GM19239 (cell line): ENCODE data around the gene MIB2.
A peak's percentile ranks its signal among the peaks of the same experiment; 100 is the strongest.
"Not testable (repeated sequence)": the region's sequence is repeated elsewhere in the genome, so short reads cannot be mapped to it uniquely, and the experiment has no call there.

ENCODE experiments used
- DNase-seq: peaks from one replicate; pipeline ENCODE4 v3.0.0; 2011; ENCODE audit warnings: low spot score; ENCODE audit not compliant: insufficient read length
- FAIRE-seq: peaks from 2 replicates; lab custom pipeline; 2011; peaks lifted over from hg19 to GRCh38; lab: Jason Lieb, UNC

MIB2 gene

GRCh38 chr1:1615256-1616044 lies at the start of gene MIB2:
TSS of gene MIB2 (plus strand) at chr1:1615500. CDS start at chr1:1623453, 7,953 bp downstream.
- FAIRE-seq (peak; percentile 98), DNase-seq (peak; percentile 100)

DNA sequence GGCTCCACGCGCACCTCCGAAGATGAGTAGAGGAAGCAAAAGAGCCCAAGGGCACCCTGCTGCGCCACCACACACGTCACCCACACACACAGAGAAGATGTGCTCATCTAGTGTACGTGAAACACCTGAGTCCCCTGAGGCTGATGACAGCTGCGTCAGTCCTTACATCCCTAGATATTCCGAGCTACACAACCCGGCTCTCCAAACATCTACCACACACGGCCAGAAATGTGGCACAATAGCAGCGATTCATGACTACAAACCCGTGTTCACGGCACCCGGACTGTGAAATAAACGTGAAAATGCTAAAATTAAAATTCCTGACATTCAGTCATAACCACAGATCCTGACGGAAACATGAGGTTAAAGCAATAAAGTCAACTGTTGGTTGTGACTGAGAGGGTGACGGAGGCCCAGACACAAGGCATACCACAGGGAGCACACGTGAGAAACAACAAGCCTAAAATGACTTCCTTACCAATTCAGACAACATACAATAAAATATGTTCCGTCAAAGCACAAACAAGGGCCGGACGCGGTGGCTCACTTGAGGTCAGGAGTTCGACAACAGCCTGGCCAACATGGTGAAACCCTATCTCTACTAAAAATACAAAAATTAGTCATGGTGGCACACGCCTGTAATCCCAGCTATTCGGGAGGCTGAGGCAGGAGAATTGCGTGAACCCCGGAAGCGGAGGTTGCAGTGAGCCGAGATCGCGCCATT lies 48.0 kb upstream of the MIB2 start:
- DNase-seq, result no peak
- no peak for FAIRE-seq

DNA sequence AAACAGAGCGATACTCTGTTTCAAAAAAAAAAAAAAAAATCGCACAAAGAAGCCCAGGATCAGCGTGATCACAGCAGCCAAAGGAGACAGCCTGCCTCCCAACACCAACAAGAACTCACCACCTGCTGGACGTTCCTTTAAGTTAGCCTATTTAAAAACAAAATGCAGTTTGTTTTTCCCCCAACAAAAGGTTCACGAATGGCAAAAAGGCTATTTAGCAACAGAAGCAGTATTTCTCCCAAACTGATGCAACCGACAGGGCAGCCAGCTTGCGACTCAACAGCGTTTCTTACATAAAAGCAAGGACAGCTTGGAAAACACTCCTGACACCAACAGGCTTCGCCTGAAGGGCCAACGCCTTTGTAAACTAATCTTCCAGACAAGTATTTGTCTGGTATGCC lies 47.4 kb upstream of the MIB2 start:
- DNase-seq, result no peak
- no peak for FAIRE-seq

- FAIRE-seq, result no peak
- DNase-seq, result no peak
Measured at GRCh38 chr1:1569341-1569740, 46.0 kb upstream of the MIB2 start.

DNA sequence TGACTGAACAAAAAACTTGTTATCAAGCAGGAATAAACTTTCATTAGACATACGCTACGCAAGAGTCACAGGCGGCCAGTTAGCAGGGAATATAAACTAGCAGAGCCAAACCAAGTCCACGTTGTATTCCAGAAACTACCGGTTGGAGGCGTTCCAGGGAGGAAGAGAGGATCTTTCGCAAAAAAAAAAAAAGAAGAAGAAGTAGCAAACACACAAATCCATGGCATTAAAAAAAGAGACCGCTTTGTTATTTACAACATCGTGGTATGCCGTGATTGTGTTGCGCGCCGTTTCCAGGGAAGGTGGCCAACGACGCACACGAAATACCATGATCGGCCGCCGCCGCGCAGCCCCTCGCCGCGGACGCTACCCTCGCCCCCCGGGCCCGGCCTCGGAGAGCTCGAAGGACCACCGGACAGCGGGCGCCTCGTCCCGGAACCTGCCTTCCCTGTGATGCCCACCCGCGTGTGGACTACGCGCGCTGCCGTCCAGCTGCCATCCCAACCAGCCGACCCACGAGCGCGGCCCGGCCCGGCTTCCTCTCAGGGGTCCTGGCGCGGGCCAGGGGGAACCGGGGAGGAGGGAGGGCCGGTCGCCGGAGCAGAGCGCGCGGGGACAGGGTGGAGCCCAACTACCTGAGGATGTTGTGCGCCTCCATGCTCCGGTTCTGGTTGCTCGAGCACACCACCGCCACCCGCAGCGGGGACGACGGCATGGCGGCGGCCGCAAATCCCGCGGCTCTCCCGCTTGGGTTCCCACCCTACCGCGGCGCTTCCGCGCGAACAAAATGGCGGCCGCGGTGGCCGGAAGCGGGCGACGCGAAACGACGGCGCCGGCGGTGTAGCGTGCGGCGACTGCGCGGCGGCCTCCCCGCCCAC lies 41.2 kb upstream of the MIB2 start:
- DNase-seq (peak; percentile 78), FAIRE-seq (peak; percentile 82)

DNA sequence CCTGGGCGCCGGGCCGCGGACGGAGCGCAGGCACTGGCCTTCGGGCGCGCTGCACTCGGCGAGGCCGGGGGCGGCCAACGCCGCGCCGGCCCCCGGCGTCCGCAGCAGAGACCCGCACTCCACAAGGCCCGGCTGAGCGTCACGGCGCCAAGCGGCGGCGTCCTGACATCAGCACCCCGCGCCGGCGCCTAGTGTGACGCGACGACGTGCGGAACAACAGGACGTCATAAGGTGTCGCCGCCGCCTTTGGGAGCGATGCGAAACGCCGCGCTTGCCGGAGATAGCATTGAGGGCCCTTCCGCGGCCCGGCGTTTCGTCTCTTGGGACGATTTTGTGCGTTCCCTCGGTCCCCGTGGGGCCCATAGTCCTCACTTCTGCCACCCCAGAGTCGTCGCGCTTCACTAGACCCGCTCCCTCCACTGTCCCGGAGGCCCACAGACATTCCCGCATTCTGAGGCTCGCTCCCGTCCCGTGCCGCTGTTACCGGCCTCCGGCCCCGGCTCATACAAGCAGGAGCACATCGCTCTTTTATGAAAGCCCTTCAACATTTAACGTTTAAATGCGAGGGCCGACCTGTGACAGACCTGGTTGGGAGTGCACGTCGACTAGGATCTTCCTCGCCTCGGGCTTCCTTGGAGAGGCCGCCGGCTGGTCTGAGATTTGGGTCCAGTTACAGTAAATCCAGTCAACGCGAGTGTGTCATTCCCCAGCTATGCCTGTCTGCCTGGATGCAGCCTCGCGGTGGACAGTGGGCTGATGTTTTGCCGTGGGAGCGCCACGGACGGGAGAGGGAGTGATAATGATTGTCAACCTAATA lies 40.4 kb upstream of the MIB2 start, which contains the start of gene SSU72:
Gene SSU72 (minus strand): TSS at position 143 of the 817 bp plus-strand sequence. CDS start 306 bp downstream, outside the sequence.
- DNase-seq, result peak; percentile 98
- peak; percentile 95 for FAIRE-seq

- FAIRE-seq (no peak), DNase-seq (no peak)
Measured at GRCh38 chr1:1577367-1578011, 37.8 kb upstream of the MIB2 start.

DNA sequence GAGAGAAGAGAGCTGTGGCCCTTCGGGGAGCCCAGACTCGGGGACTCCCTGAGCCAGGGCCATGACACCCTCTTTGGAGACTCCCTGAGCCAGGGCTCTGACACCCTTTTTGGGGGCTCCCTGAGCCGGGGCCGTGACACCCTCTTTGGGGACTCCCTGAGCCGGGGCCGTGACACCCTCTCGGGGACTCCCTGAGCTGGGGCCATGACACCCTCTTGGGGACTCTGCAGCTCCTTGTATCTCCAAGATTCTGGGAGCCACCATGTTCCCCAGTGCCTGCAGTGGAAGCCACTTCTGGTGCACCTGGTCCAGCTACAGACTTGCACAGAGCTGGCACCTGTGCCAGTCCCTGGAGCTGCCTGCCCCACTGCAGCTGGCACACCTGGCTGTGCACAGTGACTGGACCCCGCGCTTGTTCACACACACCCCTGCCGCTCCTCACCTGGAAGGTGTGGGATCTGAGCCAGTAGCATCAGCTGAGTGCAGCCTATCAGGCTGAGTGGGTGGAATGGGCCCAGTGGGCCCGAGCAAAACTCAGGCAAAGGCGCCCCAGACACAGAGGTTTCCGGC lies 36.8 kb upstream of the MIB2 start:
- DNase-seq, result no peak
- FAIRE-seq, result no peak

- DNase-seq, result no peak
- FAIRE-seq, result no peak
Measured at GRCh38 chr1:1582585-1583346, 32.5 kb upstream of the MIB2 start.

- FAIRE-seq (no peak), DNase-seq (no peak)
Measured at GRCh38 chr1:1583347-1584010, 31.8 kb upstream of the MIB2 start.

DNA sequence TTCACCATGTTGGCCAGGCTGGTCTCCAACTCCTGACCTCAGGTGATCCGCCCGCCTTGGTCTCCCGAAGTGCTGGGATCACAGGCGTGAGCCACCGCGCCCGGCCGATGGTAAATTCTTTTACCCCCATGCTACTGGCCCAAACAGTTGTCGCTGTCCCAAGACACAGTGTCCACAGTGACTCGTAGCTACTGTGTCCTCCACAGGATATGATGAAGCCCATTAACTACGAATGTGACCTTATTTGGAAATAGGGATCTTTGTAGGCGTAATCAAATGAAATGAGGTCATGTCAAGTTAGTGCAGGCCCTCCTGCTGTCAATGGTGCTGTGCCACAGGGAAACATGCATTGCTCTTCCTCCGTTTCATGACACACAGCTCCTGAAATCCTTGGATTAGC lies 23.8 kb upstream of the MIB2 start:
- no peak for DNase-seq

DNA sequence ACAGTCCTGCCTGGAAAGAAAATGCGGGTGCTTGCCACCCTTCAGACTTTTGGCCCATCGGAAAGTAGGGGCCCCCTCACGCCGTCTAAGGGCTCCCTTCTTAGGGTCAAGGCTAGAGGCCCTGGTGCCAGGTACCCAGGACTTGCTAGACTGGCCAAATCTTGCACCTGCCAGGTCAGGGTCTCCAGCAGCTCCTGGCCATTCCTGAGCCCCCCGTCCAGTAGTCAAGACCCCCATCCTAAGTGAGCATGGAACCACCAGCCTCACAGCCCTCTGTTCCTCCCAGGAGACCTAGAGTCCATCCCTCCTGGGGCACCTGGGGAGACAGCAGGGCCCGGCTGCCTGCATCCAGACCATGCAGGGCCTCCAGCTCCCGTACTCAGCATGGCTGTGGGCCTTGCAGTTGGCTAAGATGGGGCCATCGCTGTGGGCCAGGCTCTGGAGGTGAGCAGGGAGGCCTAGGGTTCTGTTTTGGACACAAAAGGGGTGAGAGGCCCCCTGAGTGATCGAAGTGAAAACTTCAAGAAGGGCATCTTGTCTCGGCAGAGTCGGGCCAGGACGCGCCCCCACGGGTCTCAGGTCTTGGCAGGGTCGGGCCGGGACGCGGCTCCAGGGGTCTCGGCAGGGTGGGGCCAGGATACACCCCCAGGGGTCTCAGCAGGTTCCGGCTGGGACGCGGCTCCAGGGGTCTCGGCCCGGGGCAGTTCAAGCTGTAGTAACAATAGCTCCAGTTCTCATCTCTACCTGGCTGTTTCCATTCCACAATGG lies 21.3 kb upstream of the MIB2 start:
- no peak for FAIRE-seq
- no peak for DNase-seq

More for the DNA sequence above, 23.8 kb upstream of the MIB2 start:
- FAIRE-seq, result no peak

- DNase-seq, result no peak
- no peak for FAIRE-seq
Measured at GRCh38 chr1:1594602-1595260, 20.6 kb upstream of the MIB2 start.

DNA sequence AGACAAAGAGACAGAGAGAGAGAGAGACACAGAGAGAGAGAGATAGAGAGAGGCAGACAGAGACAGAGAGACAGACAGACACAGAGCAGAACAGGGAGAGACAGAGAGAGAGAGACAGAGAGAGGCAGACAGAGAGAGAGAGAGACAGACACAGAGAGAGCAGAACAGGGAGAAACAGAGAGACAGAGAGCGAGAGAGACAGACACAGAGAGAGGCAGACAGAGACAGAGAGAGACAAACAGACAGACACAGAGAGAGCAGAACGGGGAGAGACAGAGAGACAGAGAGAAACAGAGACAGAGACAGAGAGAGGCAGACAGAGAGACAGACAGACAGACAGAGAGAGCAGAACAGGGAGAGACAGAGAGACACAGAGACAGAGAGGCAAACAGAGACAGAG lies 20.0 kb upstream of the MIB2 start:
- not testable (repeated sequence) for FAIRE-seq, DNase-seq

DNA sequence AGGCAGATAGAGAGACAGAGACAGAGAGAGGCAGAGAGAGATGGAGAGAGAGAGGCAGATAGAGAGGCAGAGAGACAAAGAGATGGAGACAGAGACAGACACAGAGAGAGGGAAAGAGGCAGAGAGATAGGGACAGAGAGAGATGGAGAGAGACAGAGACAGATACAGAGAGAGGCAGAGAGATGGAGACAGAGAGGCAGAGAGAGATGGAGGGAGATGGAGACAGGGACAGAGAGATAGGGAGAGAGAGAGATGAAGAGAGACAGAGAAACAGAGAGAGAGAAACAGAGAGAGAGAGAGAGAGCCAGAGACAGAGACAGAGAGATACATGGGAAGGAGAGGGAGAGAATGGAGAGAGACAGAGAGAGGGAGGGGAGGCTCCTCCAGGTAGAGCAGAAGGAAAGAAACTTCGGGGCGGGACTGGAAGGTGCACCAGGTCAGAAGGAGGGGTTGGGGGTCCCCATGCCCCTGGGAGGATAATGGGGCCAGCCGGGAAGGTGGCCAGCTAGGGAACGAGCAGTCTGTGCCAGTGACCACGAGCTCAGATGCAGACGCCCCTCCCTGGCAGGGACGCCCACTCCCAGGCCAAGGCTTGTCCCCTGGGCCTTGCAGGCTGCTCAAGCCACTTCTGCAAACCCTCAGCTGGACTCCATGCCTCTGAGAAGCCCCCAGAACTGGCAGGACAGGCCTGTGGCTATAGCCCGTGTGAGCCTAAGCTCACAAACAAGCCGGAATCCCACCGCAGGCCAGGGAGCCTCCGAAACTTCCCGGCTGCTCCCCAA lies 18.6 kb upstream of the MIB2 start:
- DNase-seq (no peak), FAIRE-seq (no peak)
